Osteocyte (in vitro differentiated cells): ENCODE measurements around the gene UBAC2. TPM values are rescaled to one million over a fixed set of nuclear protein-coding genes. Genes with fewer than 3 reads are reported as not detected.

ENCODE experiments used
- DNase-seq: peaks from one replicate; pipeline ENCODE4 v3.0.0; 2021; ENCODE audit warnings: mixed read lengths; ENCODE audit not compliant: unreplicated experiment; ENCODE audit errors: extremely low spot score
- H3K27ac Mint-ChIP-seq: one replicate; pipeline ENCODE4 v1.8.0; 2021; ENCODE audit warnings: mild to moderate bottlenecking, mixed read lengths; ENCODE audit not compliant: unreplicated experiment
- H3K27me3 Mint-ChIP-seq: one replicate; pipeline ENCODE4 v1.8.0; 2021; ENCODE audit warnings: mixed read lengths; ENCODE audit not compliant: unreplicated experiment
- H3K36me3 Mint-ChIP-seq: one replicate; pipeline ENCODE4 v1.8.0; 2021; ENCODE audit warnings: mixed read lengths; ENCODE audit not compliant: unreplicated experiment
- H3K4me1 Mint-ChIP-seq: one replicate; pipeline ENCODE4 v1.8.0; 2021; ENCODE audit warnings: mixed read lengths; ENCODE audit not compliant: unreplicated experiment
- H3K4me3 Mint-ChIP-seq: one replicate; pipeline ENCODE4 v1.8.0; 2021; ENCODE audit warnings: mild to moderate bottlenecking, moderate library complexity, mixed read lengths; ENCODE audit not compliant: unreplicated experiment
- H3K9me3 Mint-ChIP-seq: one replicate; pipeline ENCODE4 v1.8.0; 2021; ENCODE audit warnings: mixed read lengths; ENCODE audit not compliant: unreplicated experiment
- total RNA-seq: library from RNA; stranded (reverse); gene quantifications from 2 replicates; pipeline ENCODE4 v1.2.1, GENCODE V29; 2021
- TF ChIP-seq, protein P1 (sequence below): fragments of 200-600 bp; sonication (generic); IDR thresholded peaks from 2 replicates; pipeline ENCODE4 v1.5.0; 2021; ENCODE audit warnings: antibody characterized with exemption, mild to moderate bottlenecking, moderate library complexity

The UBAC2 gene
- total RNA-seq, 1 donor from 2014 or later = 64.0 TPM

GRCh38 chr13:99255271-99255670 is 54.6 kb downstream of the UBAC2 start:
- no peak for DNase-seq
- TF ChIP-seq, protein P1, sequence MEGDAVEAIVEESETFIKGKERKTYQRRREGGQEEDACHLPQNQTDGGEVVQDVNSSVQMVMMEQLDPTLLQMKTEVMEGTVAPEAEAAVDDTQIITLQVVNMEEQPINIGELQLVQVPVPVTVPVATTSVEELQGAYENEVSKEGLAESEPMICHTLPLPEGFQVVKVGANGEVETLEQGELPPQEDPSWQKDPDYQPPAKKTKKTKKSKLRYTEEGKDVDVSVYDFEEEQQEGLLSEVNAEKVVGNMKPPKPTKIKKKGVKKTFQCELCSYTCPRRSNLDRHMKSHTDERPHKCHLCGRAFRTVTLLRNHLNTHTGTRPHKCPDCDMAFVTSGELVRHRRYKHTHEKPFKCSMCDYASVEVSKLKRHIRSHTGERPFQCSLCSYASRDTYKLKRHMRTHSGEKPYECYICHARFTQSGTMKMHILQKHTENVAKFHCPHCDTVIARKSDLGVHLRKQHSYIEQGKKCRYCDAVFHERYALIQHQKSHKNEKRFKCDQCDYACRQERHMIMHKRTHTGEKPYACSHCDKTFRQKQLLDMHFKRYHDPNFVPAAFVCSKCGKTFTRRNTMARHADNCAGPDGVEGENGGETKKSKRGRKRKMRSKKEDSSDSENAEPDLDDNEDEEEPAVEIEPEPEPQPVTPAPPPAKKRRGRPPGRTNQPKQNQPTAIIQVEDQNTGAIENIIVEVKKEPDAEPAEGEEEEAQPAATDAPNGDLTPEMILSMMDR = no peak
- no peaks in the 10 kb centered on the region for H3K9me3 Mint-ChIP-seq
- no peak overlapping the region for H3K4me3 Mint-ChIP-seq
- peaks cover 19% of the 10 kb centered on the region for H3K36me3 Mint-ChIP-seq
- H3K27ac Mint-ChIP-seq = no peak overlapping the region
- peaks cover 3% of the 10 kb centered on the region for H3K4me1 Mint-ChIP-seq
- no peaks in the 10 kb centered on the region for H3K27me3 Mint-ChIP-seq

GRCh38 chr13:99256283-99256682 is 55.6 kb downstream of the UBAC2 start:
- peaks cover 15% of the 10 kb centered on the region for H3K36me3 Mint-ChIP-seq
- TF ChIP-seq, protein P1 = no peak
- DNase-seq = no peak
- H3K4me1 Mint-ChIP-seq = peaks cover 3% of the 10 kb centered on the region
- no peaks in the 10 kb centered on the region for H3K9me3 Mint-ChIP-seq
- no peak overlapping the region for H3K27ac Mint-ChIP-seq
- no peak overlapping the region for H3K4me3 Mint-ChIP-seq
- H3K27me3 Mint-ChIP-seq = no peaks in the 10 kb centered on the region

- no peak for DNase-seq
- Mint-ChIP-seq H3K9me3 (no peaks in the 10 kb centered on the region), H3K27me3 (no peaks in the 10 kb centered on the region), H3K27ac (no peak overlapping the region), H3K36me3 (peaks cover 14% of the 10 kb centered on the region), H3K4me3 (no peak overlapping the region), H3K4me1 (peaks cover 3% of the 10 kb centered on the region)
- TF ChIP-seq, protein P1 = no peak
These were observed 56.1 kb downstream of the UBAC2 start for GRCh38 chr13:99256709-99257108.

- Mint-ChIP-seq H3K27ac (no peak overlapping the region), H3K36me3 (peaks cover 14% of the 10 kb centered on the region), H3K4me3 (no peak overlapping the region), H3K27me3 (no peaks in the 10 kb centered on the region), H3K9me3 (no peaks in the 10 kb centered on the region), H3K4me1 (peaks cover 3% of the 10 kb centered on the region)
- TF ChIP-seq, protein P1 = no peak
- no peak for DNase-seq
These were observed 56.6 kb downstream of the UBAC2 start for GRCh38 chr13:99257291-99257690.

DNA sequence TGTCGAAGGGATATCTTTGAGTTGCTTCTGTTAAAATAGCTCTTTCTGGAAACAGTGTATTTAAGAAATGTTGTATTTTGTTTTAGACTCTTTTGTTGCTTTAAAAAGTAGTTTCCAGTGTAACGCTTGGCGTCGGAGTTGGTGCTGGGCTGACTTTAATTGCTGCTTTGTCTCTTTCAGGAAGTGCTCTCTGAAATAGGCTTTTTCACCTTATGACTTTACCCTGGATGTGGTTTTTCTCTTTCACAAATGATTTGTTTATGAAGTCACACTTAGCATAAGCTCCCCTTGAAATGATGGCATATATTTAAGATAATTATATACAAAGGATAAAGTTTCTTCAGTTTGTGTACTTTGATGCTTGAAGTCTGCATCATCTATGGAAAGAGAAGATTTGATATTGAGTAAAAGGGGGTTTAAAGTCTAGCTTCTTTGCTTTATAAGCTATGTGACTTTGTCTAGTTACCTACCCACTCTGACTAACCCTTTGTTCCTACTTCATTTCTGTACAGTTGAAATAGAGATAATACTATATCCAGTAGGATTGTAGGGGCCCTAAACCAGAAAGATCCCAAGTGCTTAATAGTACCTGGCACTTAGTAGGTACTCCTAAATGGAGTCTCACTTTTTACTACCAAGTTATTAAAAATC is 57.7 kb downstream of the UBAC2 start, which contains the start of gene GPR18:
Gene GPR18 (minus strand): TSS at position 170 of the 651 bp plus-strand sequence. CDS start 2,507 bp downstream, outside the sequence.
- H3K4me3 Mint-ChIP-seq = no peak within 1 kb of the TSS
- no peak within 1 kb of the TSS for H3K27ac Mint-ChIP-seq
- H3K36me3 Mint-ChIP-seq = peaks cover 14% of the 10 kb centered on the region
- DNase-seq = no peak
- peaks cover 3% of the 10 kb centered on the region for H3K4me1 Mint-ChIP-seq
- H3K9me3 Mint-ChIP-seq = no peaks in the 10 kb centered on the region
- no peaks in the 10 kb centered on the region for H3K27me3 Mint-ChIP-seq
- TF ChIP-seq, protein P1 = no peak
